GM06990 (cell line): ENCODE measurements around the gene DNAH17.

Experiments
- DNase-seq: peaks from one replicate; pipeline ENCODE4 v3.0.0-alpha.2; 2011; ENCODE audit not compliant: insufficient read length; ENCODE audit errors: extremely low read depth
- H3K27me3 ChIP-seq: replicated peaks from 2 replicates; pipeline ENCODE4 v1.6.0; 2011; ENCODE audit warnings: low read length; ENCODE audit not compliant: control insufficient read depth, insufficient read depth
- H3K36me3 ChIP-seq: 2 replicates; pipeline ENCODE4 v1.5.1; 2011; ENCODE audit warnings: low read length; ENCODE audit not compliant: control insufficient read depth, insufficient read depth
- H3K4me3 ChIP-seq: replicated peaks from 2 replicates; pipeline ENCODE4 v1.5.1; 2011; ENCODE audit warnings: low read depth, mild to moderate bottlenecking, control low read depth, low read length
- TF ChIP-seq, protein P1 (sequence below): IDR thresholded peaks from 2 replicates; pipeline ENCODE4 v1.5.1; 2011; ENCODE audit warnings: low read length, control low read depth, mild to moderate bottlenecking, inconsistent platforms; ENCODE audit not compliant: insufficient read depth, poor library complexity, severe bottlenecking

DNAH17 gene

GRCh38 chr17:78394209-78394608 is 183.0 kb downstream of the DNAH17 start:
- no peak for DNase-seq
- Histone ChIP-seq H3K27me3 (no peaks in the 10 kb centered on the region), H3K4me3 (no peak overlapping the region), H3K36me3 (peaks cover 19% of the 10 kb centered on the region)
- TF ChIP-seq, protein P1, sequence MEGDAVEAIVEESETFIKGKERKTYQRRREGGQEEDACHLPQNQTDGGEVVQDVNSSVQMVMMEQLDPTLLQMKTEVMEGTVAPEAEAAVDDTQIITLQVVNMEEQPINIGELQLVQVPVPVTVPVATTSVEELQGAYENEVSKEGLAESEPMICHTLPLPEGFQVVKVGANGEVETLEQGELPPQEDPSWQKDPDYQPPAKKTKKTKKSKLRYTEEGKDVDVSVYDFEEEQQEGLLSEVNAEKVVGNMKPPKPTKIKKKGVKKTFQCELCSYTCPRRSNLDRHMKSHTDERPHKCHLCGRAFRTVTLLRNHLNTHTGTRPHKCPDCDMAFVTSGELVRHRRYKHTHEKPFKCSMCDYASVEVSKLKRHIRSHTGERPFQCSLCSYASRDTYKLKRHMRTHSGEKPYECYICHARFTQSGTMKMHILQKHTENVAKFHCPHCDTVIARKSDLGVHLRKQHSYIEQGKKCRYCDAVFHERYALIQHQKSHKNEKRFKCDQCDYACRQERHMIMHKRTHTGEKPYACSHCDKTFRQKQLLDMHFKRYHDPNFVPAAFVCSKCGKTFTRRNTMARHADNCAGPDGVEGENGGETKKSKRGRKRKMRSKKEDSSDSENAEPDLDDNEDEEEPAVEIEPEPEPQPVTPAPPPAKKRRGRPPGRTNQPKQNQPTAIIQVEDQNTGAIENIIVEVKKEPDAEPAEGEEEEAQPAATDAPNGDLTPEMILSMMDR: no peak

DNA sequence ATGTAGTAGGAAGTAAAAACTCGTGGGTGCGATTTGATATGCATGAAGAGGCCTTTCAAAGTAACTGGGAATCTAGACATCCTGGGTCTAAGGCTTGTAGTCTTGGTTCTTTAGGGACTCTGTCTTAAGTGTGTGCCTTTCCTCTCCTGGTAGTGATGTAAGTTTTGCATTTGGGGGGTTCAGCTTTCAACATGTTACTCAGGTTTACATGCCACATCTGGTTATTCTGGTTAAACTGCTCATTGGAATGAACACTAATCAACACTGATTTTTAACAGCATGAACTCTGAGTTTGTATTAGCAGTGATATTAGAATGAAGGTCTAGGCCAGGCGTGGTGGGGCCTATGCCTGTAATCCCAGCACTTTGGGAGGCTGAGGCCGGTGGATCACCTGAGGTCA is 183.6 kb downstream of the DNAH17 start:
- H3K36me3 ChIP-seq: peaks cover 12% of the 10 kb centered on the region

DNA sequence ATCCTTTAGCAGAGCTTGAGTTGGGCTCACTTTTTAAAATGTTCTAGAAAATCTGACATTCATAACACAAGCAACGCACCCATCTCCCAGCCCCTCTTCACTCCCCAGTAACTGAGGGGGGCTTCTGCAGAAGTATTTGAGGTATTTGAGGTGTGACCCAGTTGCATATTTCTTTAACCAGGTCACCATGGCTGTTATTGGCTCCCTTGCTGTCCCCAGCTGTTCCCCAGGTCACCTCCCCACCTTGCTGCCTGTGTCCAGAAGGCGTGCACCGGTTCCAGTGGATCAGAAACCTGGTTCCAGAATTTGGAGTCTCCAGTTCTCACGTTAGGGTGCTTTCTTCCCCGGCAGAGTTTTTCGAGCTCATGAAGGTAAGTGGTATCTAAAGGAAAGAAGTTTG is 184.9 kb downstream of the DNAH17 start:
- peaks cover 6% of the 10 kb centered on the region for H3K36me3 ChIP-seq
- TF ChIP-seq, protein P1: no peak

More for the DNA sequence above, 183.6 kb downstream of the DNAH17 start:
- no peak overlapping the region for H3K4me3 ChIP-seq
- no peaks in the 10 kb centered on the region for H3K27me3 ChIP-seq
- DNase-seq: no peak
- TF ChIP-seq, protein P1: no peak

GRCh38 chr17:78391843-78392242 is 185.4 kb downstream of the DNAH17 start:
- DNase-seq: no peak
- Histone ChIP-seq H3K27me3 (no peaks in the 10 kb centered on the region), H3K36me3 (peaks cover 6% of the 10 kb centered on the region), H3K4me3 (no peak overlapping the region)
- TF ChIP-seq, protein P1: no peak

More for the DNA sequence above, 184.9 kb downstream of the DNAH17 start:
- no peak for DNase-seq
- Histone ChIP-seq H3K4me3 (no peak overlapping the region), H3K27me3 (no peaks in the 10 kb centered on the region)

GRCh38 chr17:78391051-78391431 is 186.2 kb downstream of the DNAH17 start:
- TF ChIP-seq, protein P1: no peak
- H3K36me3 ChIP-seq: peaks cover 3% of the 10 kb centered on the region
- DNase-seq: no peak
- no peaks in the 10 kb centered on the region for H3K27me3 ChIP-seq
- no peak overlapping the region for H3K4me3 ChIP-seq

DNA sequence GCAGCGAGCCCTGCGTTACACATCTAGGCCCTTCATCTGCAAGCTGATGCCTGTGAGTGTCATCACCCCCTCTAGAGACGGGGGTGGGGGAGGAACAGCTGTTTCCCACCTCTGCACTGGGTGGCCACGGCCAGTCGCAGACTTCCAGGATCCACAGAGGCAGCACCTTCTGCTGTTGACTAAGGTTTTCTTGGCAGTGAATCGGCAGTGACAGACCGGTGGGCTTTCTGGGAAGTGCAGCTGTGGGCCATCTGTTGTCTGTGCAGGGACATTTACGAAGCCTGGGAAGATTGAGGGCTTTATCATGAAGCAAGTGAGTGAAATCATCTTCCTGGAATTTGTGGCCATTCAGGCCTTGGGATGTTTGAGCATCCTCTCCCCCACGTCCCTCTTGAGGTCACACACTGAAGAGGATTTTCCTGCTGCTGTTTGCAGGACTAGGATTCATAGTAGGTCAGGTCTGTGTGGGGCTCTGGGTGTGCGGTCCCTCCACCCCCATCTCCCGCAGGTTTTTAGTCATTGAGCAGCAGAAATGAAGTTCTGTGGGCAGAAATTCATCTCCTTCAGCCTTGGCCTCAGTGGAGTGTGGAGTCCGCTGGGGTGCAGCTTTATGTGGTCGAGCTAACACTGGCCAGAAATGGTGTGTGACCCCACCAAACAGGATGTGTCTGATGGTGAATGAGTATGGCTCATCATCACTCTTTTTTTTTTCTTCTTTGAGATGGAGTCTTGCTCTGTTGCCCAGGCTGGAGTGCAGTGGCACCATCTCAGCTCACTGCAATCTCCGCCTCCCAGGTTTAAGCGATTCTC is 186.8 kb downstream of the DNAH17 start:
- no peaks in the 10 kb centered on the region for H3K27me3 ChIP-seq
- peaks cover 3% of the 10 kb centered on the region for H3K36me3 ChIP-seq
- no peak overlapping the region for H3K4me3 ChIP-seq
- TF ChIP-seq, protein P1: no peak
- no peak for DNase-seq
